H1 (cell line): ENCODE data around the gene TCF7. TPM values are rescaled to one million over a fixed set of nuclear protein-coding genes. Genes with fewer than 3 reads are reported as not detected.

ENCODE experiments used
- CTCF ChIA-PET: fragments of 300-600 bp; sonication (Branson Sonifier 250); formaldehyde crosslinking; loops from one replicate; lab custom pipeline; 2021; ENCODE audit not compliant: partially characterized antibody; lab: Charles Lee
- POLR2A ChIA-PET: fragments of 300-600 bp; sonication (Branson Sonifier 250); formaldehyde crosslinking; loops from one replicate; lab custom pipeline; 2021; ENCODE audit warnings: inconsistent platforms; ENCODE audit not compliant: partially characterized antibody; lab: Charles Lee
- DNase-seq, 2 experiments: peaks; one replicate each; pipeline versions ENCODE4 v3.0.0 to v3.0.0-alpha.2; 2010 to 2022; ENCODE audit warnings: low spot score in 2 of 2, low read depth in 1 of 2, mixed read lengths in 1 of 2
- FAIRE-seq: peaks from 2 replicates; lab custom pipeline; 2011; peaks lifted over from hg19 to GRCh38; lab: Jason Lieb, UNC
- H2AFZ ChIP-seq: 2 replicates; pipeline ENCODE4 v1.8.1; 2012; ENCODE audit warnings: low read length, inconsistent platforms
- H2AK5ac ChIP-seq: 2 replicates; pipeline ENCODE4 v1.6.1; 2013; ENCODE audit warnings: low read depth, low read length
- H2BK120ac ChIP-seq: replicated peaks from 2 replicates; pipeline ENCODE3; 2013; ENCODE audit warnings: low read depth, low read length, inconsistent platforms
- H2BK12ac ChIP-seq: 2 replicates; pipeline ENCODE4 v1.6.1; 2013; ENCODE audit warnings: low read depth, low read length
- H2BK15ac ChIP-seq: 2 replicates; pipeline ENCODE4 v1.6.1; 2013; ENCODE audit warnings: low read length
- H2BK20ac ChIP-seq: 2 replicates; pipeline ENCODE4 v1.6.1; 2013; ENCODE audit warnings: low read length
- H2BK5ac ChIP-seq: 2 replicates; pipeline ENCODE4 v1.6.1; 2013; ENCODE audit warnings: low read depth, low read length
- H3K14ac ChIP-seq: 2 replicates; pipeline ENCODE4 v1.6.1; 2013; ENCODE audit warnings: inconsistent platforms; ENCODE audit not compliant: insufficient read length
- H3K18ac ChIP-seq: 2 replicates; pipeline ENCODE4 v1.6.1; 2013; ENCODE audit warnings: low read length; ENCODE audit errors: extremely low read depth
- H3K23ac ChIP-seq: 2 replicates; pipeline ENCODE4 v1.6.1; 2013; ENCODE audit warnings: inconsistent platforms; ENCODE audit not compliant: insufficient read length
- H3K23me2 ChIP-seq: 2 replicates; pipeline ENCODE4 v1.6.1; 2013; ENCODE audit warnings: low read depth, low read length
- H3K27ac ChIP-seq: 2 replicates; pipeline ENCODE4 v1.6.1; 2011; ENCODE audit warnings: low read depth, low read length, inconsistent platforms
- H3K27me3 ChIP-seq, 4 experiments: replicated peaks in 1 of 4; 1 replicate in 1 of 4; 2 replicates in 3 of 4; pipeline versions ENCODE4 v1.6.1 to v1.8.1; 2011 to 2013; ENCODE audit warnings: low read length in 3 of 4, mild to moderate bottlenecking in 3 of 4, inconsistent platforms in 2 of 4, mixed read lengths in 2 of 4, moderate library complexity in 1 of 4; ENCODE audit not compliant: control insufficient read depth in 3 of 4, insufficient read depth in 3 of 4; ENCODE audit errors: extremely low read depth in 1 of 4
- H3K36me3 ChIP-seq, 4 experiments: 2 replicates each; pipeline versions ENCODE4 v1.6.1 to v1.8.1; 2011 to 2013; ENCODE audit warnings: mild to moderate bottlenecking in 4 of 4, low read length in 3 of 4, moderate library complexity in 2 of 4, control low read depth in 1 of 4, inconsistent platforms in 1 of 4; ENCODE audit not compliant: insufficient read depth in 4 of 4, control insufficient read depth in 2 of 4
- H3K4ac ChIP-seq: replicated peaks from 2 replicates; pipeline ENCODE3; 2013; ENCODE audit warnings: low read length, low read depth, mixed read lengths, inconsistent platforms; ENCODE audit not compliant: insufficient read length
- H3K4me1 ChIP-seq, 4 experiments: replicated peaks in 1 of 4; 1 replicate in 1 of 4; 2 replicates in 3 of 4; pipeline versions ENCODE4 v1.6.1 to v1.8.1; 2011 to 2013; ENCODE audit warnings: low read length in 3 of 4, inconsistent platforms in 2 of 4, mixed read lengths in 1 of 4; ENCODE audit not compliant: insufficient read depth in 4 of 4, control insufficient read depth in 3 of 4
- H3K4me2 ChIP-seq, 2 experiments: 2 replicates each; pipeline versions ENCODE4 v1.6.1 to v1.8.1; 2011 to 2013; ENCODE audit warnings: low read depth in 2 of 2, low read length in 2 of 2, control low read depth in 1 of 2, inconsistent platforms in 1 of 2, mild to moderate bottlenecking in 1 of 2; ENCODE audit not compliant: insufficient read depth in 1 of 2
- H3K4me3 ChIP-seq, 4 experiments: fragments of 200-600, 300-600 bp in 1 of 4; sonication (generic), shearing (Covaris generic), sonication (Bioruptor Twin) in 1 of 4; 2 replicates each; pipeline versions ENCODE4 v1.5.1 to v1.8.1; 2011 to 2016; ENCODE audit warnings: low read length in 4 of 4, low read depth in 3 of 4, control low read depth in 2 of 4, inconsistent platforms in 2 of 4, mild to moderate bottlenecking in 2 of 4, mixed read lengths in 1 of 4, moderate library complexity in 1 of 4; ENCODE audit not compliant: insufficient read depth in 2 of 4; ENCODE audit errors: extremely low read depth in 1 of 4
- H3K56ac ChIP-seq: replicated peaks from 2 replicates; pipeline ENCODE3; 2013; ENCODE audit warnings: low read depth, mild to moderate bottlenecking, mixed read lengths, low read length, inconsistent platforms; ENCODE audit not compliant: insufficient read length
- H3K79me1 ChIP-seq: 2 replicates; pipeline ENCODE4 v1.6.1; 2013; ENCODE audit warnings: low read depth, low read length, control low read depth
- H3K79me2 ChIP-seq, 2 experiments: 2 replicates each; pipeline versions ENCODE4 v1.6.1 to v1.8.1; 2012 to 2013; ENCODE audit warnings: low read length in 2 of 2, mild to moderate bottlenecking in 2 of 2, inconsistent platforms in 1 of 2; ENCODE audit not compliant: insufficient read depth in 2 of 2, control insufficient read depth in 1 of 2
- H3K9ac ChIP-seq, 4 experiments: replicated peaks in 1 of 4; 1 replicate in 1 of 4; 2 replicates in 3 of 4; pipeline versions ENCODE4 v1.6.1 to v1.8.1; 2011 to 2013; ENCODE audit warnings: low read depth in 3 of 4, low read length in 3 of 4, control low read depth in 2 of 4, mild to moderate bottlenecking in 2 of 4, moderate library complexity in 2 of 4, inconsistent platforms in 1 of 4; ENCODE audit errors: extremely low read depth in 1 of 4
- H3K9me3 ChIP-seq, 2 experiments: 2 replicates each; pipeline versions ENCODE4 v1.6.1 to v1.8.1; 2012 to 2013; ENCODE audit warnings: mild to moderate bottlenecking in 2 of 2, moderate library complexity in 2 of 2, control low read depth in 1 of 2, inconsistent platforms in 1 of 2, low read depth in 1 of 2, low read length in 1 of 2, mixed read lengths in 1 of 2; ENCODE audit not compliant: insufficient read depth in 2 of 2
- H4K20me1 ChIP-seq, 2 experiments: replicated peaks in 1 of 2; 2 replicates each; pipeline versions ENCODE3 to v1.8.1; 2011 to 2013; ENCODE audit warnings: inconsistent platforms in 2 of 2, low read length in 2 of 2, mild to moderate bottlenecking in 1 of 2; ENCODE audit not compliant: insufficient read depth in 2 of 2, control insufficient read depth in 1 of 2
- H4K5ac ChIP-seq: 2 replicates; pipeline ENCODE4 v1.6.1; 2013; ENCODE audit warnings: low read length, low read depth, mixed read lengths, inconsistent platforms; ENCODE audit not compliant: insufficient read length
- H4K8ac ChIP-seq: 2 replicates; pipeline ENCODE4 v1.8.0; 2013; ENCODE audit warnings: mild to moderate bottlenecking, moderate library complexity, low read length, inconsistent platforms; ENCODE audit not compliant: insufficient read depth; ENCODE audit errors: extremely low read depth
- H4K91ac ChIP-seq: replicated peaks from 2 replicates; pipeline ENCODE3; 2013; ENCODE audit warnings: low read length, mixed read lengths, inconsistent platforms; ENCODE audit not compliant: insufficient read length
- CHD1 ChIP-seq: IDR thresholded peaks from 2 replicates; pipeline ENCODE4 v1.6.1; 2012; ENCODE audit warnings: low read depth, low read length, improper control_type of control experiment
- EGR1 ChIP-seq: IDR thresholded peaks from 2 replicates; pipeline ENCODE4 v1.6.1; 2011; ENCODE audit warnings: low read depth, low read length, borderline replicate concordance
- JUN ChIP-seq: IDR thresholded peaks from 2 replicates; pipeline ENCODE4 v1.6.1; 2011; ENCODE audit warnings: low read depth, mild to moderate bottlenecking, improper control_type of control experiment, low read length
- MAX ChIP-seq: IDR thresholded peaks from 2 replicates; pipeline ENCODE4 v1.6.1; 2012; ENCODE audit warnings: inconsistent platforms
- PHF8 ChIP-seq: fragments of 200-600 bp; sonication (generic); conservative IDR thresholded peaks from 2 replicates; pipeline ENCODE4 v1.7.1; 2012; ENCODE audit warnings: low read depth, mild to moderate bottlenecking, inconsistent platforms, low read length, moderate library complexity
- POLR2AphosphoS5 ChIP-seq: IDR thresholded peaks from 2 replicates; pipeline ENCODE4 v1.6.1; 2011; ENCODE audit warnings: low read depth, low read length
- RBBP5 ChIP-seq: IDR thresholded peaks from 2 replicates; pipeline ENCODE4 v1.7.1; 2012; ENCODE audit warnings: low read depth, mild to moderate bottlenecking, inconsistent platforms, low read length, moderate library complexity, borderline replicate concordance
- RFX5 ChIP-seq: IDR thresholded peaks from 2 replicates; pipeline ENCODE4 v1.6.1; 2011; ENCODE audit warnings: low read depth, low read length, improper control_type of control experiment, borderline replicate concordance
- SP2 ChIP-seq: IDR thresholded peaks from 2 replicates; pipeline ENCODE4 v1.6.1; 2012; ENCODE audit warnings: mild to moderate bottlenecking, low read length, inconsistent platforms
- SP4 ChIP-seq: IDR thresholded peaks from 2 replicates; pipeline ENCODE4 v1.6.1; 2012; ENCODE audit warnings: low read length, inconsistent platforms
- TAF1 ChIP-seq: IDR thresholded peaks from 2 replicates; pipeline ENCODE4 v1.6.1; 2011; ENCODE audit warnings: mild to moderate bottlenecking, low read depth, low read length
- TCF12 ChIP-seq: IDR thresholded peaks from 2 replicates; pipeline ENCODE4 v1.6.1; 2011; ENCODE audit warnings: low read depth, mild to moderate bottlenecking, low read length
- TEAD4 ChIP-seq: IDR thresholded peaks from 2 replicates; pipeline ENCODE4 v1.6.1; 2012; ENCODE audit warnings: low read depth, low read length, inconsistent platforms, mixed read lengths
- WGBS, 2 experiments: shearing (Covaris generic) in 1 of 2; methylation state at CpG; one replicate each; pipeline versions ENCODE4 v1.1.6 to v1.1.7; 2013 to 2015; ENCODE audit warnings: low lambda C conversion rate in 2 of 2, mixed read lengths in 2 of 2, inconsistent platforms in 1 of 2, low coverage in 1 of 2, missing lambda C conversion rate in 1 of 2; ENCODE audit not compliant: insufficient replicate concordance in 2 of 2, insufficient coverage in 1 of 2, insufficient read length in 1 of 2; ENCODE audit errors: extremely low coverage in 1 of 2, missing lambda C conversion rate in 1 of 2; 5-methylcytosine and 5-hydroxymethylcytosine counted together
- polyA plus RNA-seq, 7 experiments: library from polyadenylated mRNA; depleted of rRNA in 3 of 7; stranded (reverse) in 5 of 7; unstranded in 2 of 7; fragments of >200 nt in 5 of 7; fragments of 200-250 nt in 2 of 7; gene quantifications; 1 replicate in 5 of 7; 2 replicates in 1 of 7; 4 replicates in 1 of 7; pipeline versions ENCODE4 v1.2.1 to v1.2.3, GENCODE V29; 2011 to 2013; ENCODE audit warnings: missing spikeins in 2 of 7, mixed read lengths in 2 of 7
- total RNA-seq: library from RNA; stranded (reverse); fragmentation: NEBNext Ultra II Directional; extraction: Animal tissue kit (Norgen Biotek cat#: 25700); gene quantifications from 2 replicates; pipeline ENCODE4 v1.2.1, GENCODE V29; 2021
- TF ChIP-seq, protein P1 (sequence below): IDR thresholded peaks from 2 replicates; pipeline ENCODE4 v1.6.1; 2011; ENCODE audit warnings: low read length, improper control_type of control experiment

Gene TCF7
- total and polyA plus RNA-seq, 2 of the 8 experiments (the other 6 are each of a cell fraction or from before 2014, with no cell fraction given): 4.7 to 8.5 TPM

GRCh38 chr5:134142052-134142451 is 27.6 kb downstream of the TCF7 start:
- Histone ChIP-seq H2BK15ac (no peak overlapping the region), H2BK120ac (no peak overlapping the region), H3K23me2 (no peaks in the 10 kb centered on the region), H3K79me1 (peaks cover 18% of the 10 kb centered on the region), H2BK12ac (no peak overlapping the region), H2BK5ac (no peak overlapping the region), H4K20me1 (peaks cover 16 to 46% of the 10 kb centered on the region in 2 experiments), H3K27me3 (no peaks in the 10 kb centered on the region), H2BK20ac (no peak overlapping the region), H3K4me3 (no peak overlapping the region), H4K5ac (no peak overlapping the region), H2AK5ac (no peak overlapping the region), H3K27ac (no peak overlapping the region), H3K4me2 (no peak overlapping the region), H3K18ac (no peak overlapping the region), H2AFZ (no peak overlapping the region), H4K8ac (no peak overlapping the region), H3K14ac (no peak overlapping the region), H3K9ac (no peak overlapping the region), H3K23ac (no peak overlapping the region), H3K4ac (no peak overlapping the region), H3K9me3 (no peaks in the 10 kb centered on the region), H3K36me3 (peaks cover 4 to 15% (median 11%) of the 10 kb centered on the region in 4 experiments; a peak in 6 of 8 replicates), H4K91ac (no peak overlapping the region), H3K79me2 (0 out of 4 replicates have a peak, but pooled peaks cover 0 to 3% of the 10 kb centered on the region in 2 experiments), H3K56ac (no peak overlapping the region), H3K4me1 (no peaks in the 10 kb centered on the region; a peak in 3 of 7 replicates)
- TF ChIP-seq POLR2AphosphoS5: no peak
- no peak for TF ChIP-seq RBBP5
- TF ChIP-seq CHD1: no peak
- no peak for TF ChIP-seq JUN
- TF ChIP-seq SP2: no peak
- TF ChIP-seq, protein P1, sequence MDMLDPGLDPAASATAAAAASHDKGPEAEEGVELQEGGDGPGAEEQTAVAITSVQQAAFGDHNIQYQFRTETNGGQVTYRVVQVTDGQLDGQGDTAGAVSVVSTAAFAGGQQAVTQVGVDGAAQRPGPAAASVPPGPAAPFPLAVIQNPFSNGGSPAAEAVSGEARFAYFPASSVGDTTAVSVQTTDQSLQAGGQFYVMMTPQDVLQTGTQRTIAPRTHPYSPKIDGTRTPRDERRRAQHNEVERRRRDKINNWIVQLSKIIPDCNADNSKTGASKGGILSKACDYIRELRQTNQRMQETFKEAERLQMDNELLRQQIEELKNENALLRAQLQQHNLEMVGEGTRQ: no peak
- no peak for TF ChIP-seq EGR1
- TF ChIP-seq TEAD4: no peak
- no peak for TF ChIP-seq TAF1
- TF ChIP-seq SP4: no peak
- no peak for TF ChIP-seq TCF12
- no peak for TF ChIP-seq PHF8
- no peak for TF ChIP-seq MAX
- no peak for TF ChIP-seq RFX5
- peak in 1 of 2 experiments; percentile 41 for DNase-seq
- ChIA-PET POLR2A (interaction anchor here (0.9 to 2.7 kb wide), 6 partner anchors 10 to 284 kb away, joined by 3 to 12 read pairs (median 4); partner anchors contain the start of gene SKP1), CTCF (interaction anchor here (0.7 to 24.3 kb wide), 12 partner anchors 9 to 147 kb away, joined by 3 to 629 read pairs (median 14); partner anchors contain the start of gene TCF7)
- no peak for FAIRE-seq
- WGBS, 2 experiments: 91% methylated on average over 5 of the region's 5 CpGs; no CpG with 5 or more reads in 1 of the 2 experiments
